ENCODE data around the gene FHOD3. TPM values are rescaled to one million over a fixed set of nuclear protein-coding genes. Genes with fewer than 3 reads are reported as not detected.
"Not testable (repeated sequence)": the region's sequence is repeated elsewhere in the genome, so short reads cannot be mapped to it uniquely, and the experiment has no call there.

Gene FHOD3
- total RNA-seq, 2 experiments from 2014 or later: not detected

DNA sequence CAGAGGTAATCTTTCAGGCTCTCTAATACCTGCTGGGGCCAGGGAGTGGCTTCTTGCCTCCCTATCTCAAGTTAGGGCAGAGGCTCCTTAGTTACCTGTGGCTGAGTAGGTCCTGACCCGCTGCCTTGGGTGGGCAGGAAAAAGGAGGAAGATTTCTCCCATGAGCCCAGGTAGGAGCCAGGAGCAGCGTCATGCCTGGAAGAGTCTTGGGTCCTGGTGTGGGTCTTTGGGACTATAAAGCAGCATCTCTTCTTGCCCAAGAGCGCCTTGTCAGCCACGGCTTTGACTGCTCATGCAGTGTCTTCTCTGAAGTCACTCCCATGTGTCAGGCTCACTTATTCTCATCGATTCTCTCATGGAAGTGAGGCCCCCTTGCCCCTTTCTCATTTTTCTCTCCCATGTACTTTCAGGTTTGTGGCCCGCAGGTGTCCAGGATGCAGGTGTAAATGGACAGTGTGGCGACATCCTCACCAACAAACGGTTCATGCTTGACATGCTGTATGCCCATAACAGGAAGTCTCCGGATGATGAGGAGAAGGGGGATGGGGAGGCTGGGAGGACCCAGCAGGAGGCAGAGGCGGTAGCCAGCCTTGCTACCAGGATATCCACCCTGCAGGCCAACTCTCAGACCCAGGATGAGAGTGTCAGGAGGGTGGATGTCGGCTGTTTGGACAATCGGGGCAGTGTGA, 420.1 kb downstream of the FHOD3 start:
- DNase-seq: no peak
- CTCF ChIA-PET: no interaction called here
- Mint-ChIP-seq H3K4me3 (no peak overlapping the region), H3K27ac (no peak overlapping the region), H3K9me3 (no peaks in the 10 kb centered on the region), H3K4me1 (ENCODE audit: low read depth) (no peaks in the 10 kb centered on the region), H3K27me3 (ENCODE audit: low read depth) (peaks cover 3% of the 10 kb centered on the region), H3K36me3 (ENCODE audit: low read depth) (no peaks in the 10 kb centered on the region)
- intact Hi-C loops (cut with micrococcal nuclease): no loop called here

DNA sequence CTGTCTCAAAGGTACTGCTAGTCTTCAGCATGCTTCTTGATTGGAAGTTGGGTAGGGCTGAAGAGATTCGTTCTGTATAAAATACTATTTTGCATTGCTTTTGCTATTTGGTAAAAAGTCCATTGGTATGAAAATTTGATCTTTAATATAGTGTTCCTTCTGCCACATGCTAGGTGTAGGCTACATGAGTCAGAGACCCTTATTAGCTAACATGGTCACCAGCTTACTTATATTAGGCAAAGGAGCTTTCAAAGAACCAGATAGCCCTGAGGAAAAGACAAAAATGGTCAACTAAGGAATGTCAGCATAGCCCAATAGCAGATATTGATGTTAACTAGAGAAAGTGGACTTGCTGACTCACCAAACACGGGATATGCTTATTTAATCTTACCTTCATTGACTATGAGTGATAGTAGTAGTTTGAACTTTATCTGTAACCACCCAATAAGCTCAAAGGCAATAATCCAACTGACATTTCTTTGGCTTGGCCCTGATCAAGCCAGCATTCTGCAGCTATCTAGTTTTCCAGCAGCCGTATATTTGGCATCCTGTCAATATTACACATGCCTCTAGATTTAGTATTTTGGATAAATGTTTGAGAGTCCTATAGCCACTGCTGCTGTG, 421.3 kb downstream of the FHOD3 start:
- Mint-ChIP-seq H3K4me3 (no peak overlapping the region), H3K27ac (no peak overlapping the region), H3K36me3 (ENCODE audit: low read depth) (no peaks in the 10 kb centered on the region), H3K27me3 (ENCODE audit: low read depth) (peaks cover 3% of the 10 kb centered on the region), H3K9me3 (no peaks in the 10 kb centered on the region), H3K4me1 (ENCODE audit: low read depth) (no peaks in the 10 kb centered on the region)
- CTCF ChIA-PET: no interaction called here
- DNase-seq: no peak
- intact Hi-C loops (cut with micrococcal nuclease): no loop called here

DNA sequence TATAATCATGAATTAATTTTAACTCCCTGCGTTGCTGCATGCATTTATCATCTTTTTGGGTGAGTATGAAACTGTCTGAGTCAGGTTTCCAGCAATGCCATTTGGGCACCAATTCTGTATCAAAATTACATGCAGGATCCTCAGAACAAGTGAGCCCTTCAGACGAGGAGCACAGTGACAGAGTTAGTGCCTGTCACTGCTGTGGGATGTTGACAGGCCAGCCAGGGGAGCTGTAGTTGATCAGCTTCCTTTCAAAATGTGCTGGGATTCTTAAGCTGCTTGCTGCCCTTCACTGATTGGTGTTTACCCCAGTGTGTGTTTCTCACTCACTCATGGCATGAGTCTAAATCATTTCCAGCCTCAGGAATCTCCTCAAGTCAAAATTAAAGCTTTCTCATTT, 422.1 kb downstream of the FHOD3 start:
- no peak for DNase-seq
- H3K9me3 Mint-ChIP-seq: no peaks in the 10 kb centered on the region
- CTCF ChIA-PET: no interaction called here
- no peaks in the 10 kb centered on the region for H3K36me3 Mint-ChIP-seq (ENCODE audit: low read depth)
- no peaks in the 10 kb centered on the region for H3K4me1 Mint-ChIP-seq (ENCODE audit: low read depth)
- peaks cover 3% of the 10 kb centered on the region for H3K27me3 Mint-ChIP-seq (ENCODE audit: low read depth)
- no peak overlapping the region for H3K27ac Mint-ChIP-seq
- intact Hi-C loops (cut with micrococcal nuclease): no loop called here
- H3K4me3 Mint-ChIP-seq: no peak overlapping the region

DNA sequence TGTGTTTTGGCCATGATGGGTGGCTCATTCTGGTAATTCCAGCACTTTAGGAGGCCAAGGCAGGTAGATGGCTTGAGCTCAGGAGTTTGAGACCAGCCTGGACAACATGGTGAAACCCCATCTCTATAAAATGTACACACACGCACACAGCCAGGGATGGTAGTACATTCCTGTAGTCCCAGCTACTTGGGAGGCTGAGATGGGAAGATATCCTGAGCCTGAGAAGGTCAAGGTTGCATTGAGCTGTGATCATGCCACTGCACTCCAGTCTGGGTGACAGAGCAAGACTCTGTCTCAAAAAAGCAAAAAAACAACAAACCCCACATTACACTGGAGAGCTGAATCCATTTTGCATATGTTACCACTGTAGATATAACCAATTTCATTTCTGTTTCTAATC, 423.8 kb downstream of the FHOD3 start:
- H3K4me3 Mint-ChIP-seq; intact Hi-C loops (cut with micrococcal nuclease); H3K4me1 Mint-ChIP-seq (ENCODE audit: low read depth); H3K27ac Mint-ChIP-seq; H3K9me3 Mint-ChIP-seq; DNase-seq; H3K27me3 Mint-ChIP-seq (ENCODE audit: low read depth); H3K36me3 Mint-ChIP-seq (ENCODE audit: low read depth): not testable (repeated sequence)
- CTCF ChIA-PET: interaction anchor here (0.6 kb wide), 1 partner anchor 111 kb away, joined by 3 read pairs; no protein-coding TSS in a partner anchor

DNA sequence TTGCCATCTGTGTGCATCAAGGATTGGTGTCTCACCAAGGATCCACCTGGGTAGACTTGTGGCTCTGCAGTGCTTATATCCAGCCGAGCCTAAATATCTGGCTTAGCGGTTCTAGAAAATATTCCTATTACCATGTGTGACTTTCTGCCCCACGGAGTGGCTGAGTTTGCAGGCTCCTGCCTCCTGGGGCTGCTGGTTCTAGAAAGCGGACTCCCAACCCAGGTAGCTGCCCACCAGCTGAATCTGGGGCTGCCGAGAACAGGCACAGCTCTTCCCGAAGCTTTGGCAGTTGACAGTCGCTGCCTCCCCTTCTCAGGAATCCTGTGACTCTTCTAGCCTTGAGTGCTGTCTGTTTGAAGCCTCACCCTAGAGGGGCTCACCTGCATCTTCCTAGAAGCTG, 426.7 kb downstream of the FHOD3 start:
- Mint-ChIP-seq H3K27ac (no peak overlapping the region), H3K36me3 (ENCODE audit: low read depth) (no peaks in the 10 kb centered on the region), H3K4me1 (ENCODE audit: low read depth) (no peaks in the 10 kb centered on the region), H3K27me3 (ENCODE audit: low read depth) (peaks cover 5% of the 10 kb centered on the region), H3K4me3 (no peak overlapping the region), H3K9me3 (no peaks in the 10 kb centered on the region)
- DNase-seq: no peak
- CTCF ChIA-PET: no interaction called here
- intact Hi-C loops (cut with micrococcal nuclease): no loop called here

DNA sequence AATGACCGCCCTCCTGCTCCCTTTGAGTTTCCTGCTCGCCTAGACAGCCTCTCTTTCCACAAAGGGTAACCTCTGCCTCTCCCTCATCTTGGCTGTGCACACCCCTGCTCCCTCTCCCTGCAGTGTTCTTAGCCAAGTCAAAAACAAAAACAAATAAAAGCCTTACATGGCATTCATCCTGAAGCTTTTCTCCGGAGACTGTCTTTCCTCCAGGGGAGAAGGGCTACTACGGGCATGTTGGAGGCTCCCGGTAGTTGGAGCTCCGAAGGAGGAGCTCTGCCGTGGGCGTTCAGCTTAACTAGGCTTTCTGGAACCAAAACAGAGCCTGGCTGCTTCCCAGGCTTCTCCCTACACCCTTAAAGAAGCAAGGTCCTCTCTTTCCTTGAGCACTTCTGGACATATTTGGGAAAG, 427.1 kb downstream of the FHOD3 start:
- Mint-ChIP-seq H3K9me3 (no peaks in the 10 kb centered on the region), H3K36me3 (ENCODE audit: low read depth) (no peaks in the 10 kb centered on the region), H3K27ac (no peak overlapping the region), H3K27me3 (ENCODE audit: low read depth) (peaks cover 5% of the 10 kb centered on the region), H3K4me3 (no peak overlapping the region), H3K4me1 (ENCODE audit: low read depth) (no peaks in the 10 kb centered on the region)
- CTCF ChIA-PET: no interaction called here
- intact Hi-C loops (cut with micrococcal nuclease): no loop called here
- no peak for DNase-seq

DNA sequence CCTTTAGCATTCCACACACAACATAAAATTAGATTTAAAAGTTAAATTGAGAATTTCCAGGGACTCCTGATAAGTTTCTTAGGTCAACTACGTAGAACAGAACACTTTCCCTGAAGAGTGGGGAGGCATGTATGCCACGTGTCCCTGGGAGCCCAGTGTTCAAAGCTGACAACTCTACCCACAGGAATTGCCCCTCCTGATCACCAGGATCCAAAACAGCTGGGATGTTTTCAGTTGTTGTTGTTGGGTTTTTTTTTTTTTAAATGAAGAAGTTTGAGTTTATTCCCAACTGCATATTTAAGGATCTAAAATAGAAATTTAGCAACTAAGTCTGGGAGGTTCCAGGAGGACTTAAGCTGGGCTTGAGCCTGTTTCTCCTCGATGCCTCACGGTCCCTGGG, 430.8 kb downstream of the FHOD3 start:
- peaks cover 4% of the 10 kb centered on the region for H3K9me3 Mint-ChIP-seq
- no peak overlapping the region for H3K27ac Mint-ChIP-seq
- intact Hi-C loops (cut with micrococcal nuclease): no loop called here
- CTCF ChIA-PET: no interaction called here
- no peak for DNase-seq
- no peaks in the 10 kb centered on the region for H3K36me3 Mint-ChIP-seq (ENCODE audit: low read depth)
- H3K27me3 Mint-ChIP-seq (ENCODE audit: low read depth): peaks cover 6% of the 10 kb centered on the region
- H3K4me3 Mint-ChIP-seq: no peak overlapping the region
- H3K4me1 Mint-ChIP-seq (ENCODE audit: low read depth): no peaks in the 10 kb centered on the region

DNA sequence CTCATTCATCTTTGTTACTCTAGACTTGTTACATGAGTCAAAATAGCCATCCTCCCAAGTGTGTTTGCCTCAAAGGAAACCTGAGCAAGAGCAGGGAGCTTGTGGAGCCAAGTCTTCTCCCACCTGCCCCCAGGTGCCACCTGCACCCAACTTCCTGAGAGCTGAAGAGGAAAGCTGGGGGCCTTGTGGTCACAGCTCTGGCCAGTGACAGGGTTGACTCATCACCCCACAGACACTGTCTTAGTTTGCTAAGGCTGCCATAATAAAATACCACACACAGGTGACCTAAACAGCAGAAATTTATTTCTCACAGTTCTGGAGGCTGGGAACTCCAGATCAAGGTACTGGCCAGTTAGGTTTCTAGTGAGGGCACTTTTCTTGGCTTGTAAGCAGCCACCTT, 431.7 kb downstream of the FHOD3 start:
- Mint-ChIP-seq H3K9me3 (peaks cover 4% of the 10 kb centered on the region), H3K27ac (no peak overlapping the region), H3K4me1 (ENCODE audit: low read depth) (no peaks in the 10 kb centered on the region), H3K36me3 (ENCODE audit: low read depth) (no peaks in the 10 kb centered on the region), H3K4me3 (no peak overlapping the region), H3K27me3 (ENCODE audit: low read depth) (peaks cover 6% of the 10 kb centered on the region)
- no peak for DNase-seq
- CTCF ChIA-PET: no interaction called here
- intact Hi-C loops (cut with micrococcal nuclease): no loop called here

DNA sequence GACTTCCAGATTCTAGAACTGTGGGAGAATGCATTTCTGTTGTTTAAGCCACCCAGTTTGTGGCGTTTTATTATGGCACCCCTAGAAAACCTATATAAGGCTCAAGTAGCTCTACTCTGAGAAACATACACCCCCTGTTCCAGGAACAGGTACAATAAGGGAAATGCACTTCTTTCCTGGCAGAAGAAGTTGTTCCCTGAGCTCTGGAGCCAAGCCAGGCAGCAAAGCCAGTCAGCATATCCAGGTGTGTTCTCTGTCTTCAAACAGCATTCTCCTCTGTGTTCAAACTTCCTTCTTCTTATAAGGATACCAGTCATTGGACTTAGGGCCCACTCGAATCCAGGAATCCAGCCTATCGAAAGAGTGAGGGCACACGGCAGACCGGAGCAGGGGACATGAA, 434.8 kb downstream of the FHOD3 start:
- H3K27me3 Mint-ChIP-seq (ENCODE audit: low read depth): peaks cover 6% of the 10 kb centered on the region
- no peaks in the 10 kb centered on the region for H3K36me3 Mint-ChIP-seq (ENCODE audit: low read depth)
- CTCF ChIA-PET: no interaction called here
- no peak overlapping the region for H3K27ac Mint-ChIP-seq
- H3K4me1 Mint-ChIP-seq (ENCODE audit: low read depth): no peaks in the 10 kb centered on the region
- peaks cover 4% of the 10 kb centered on the region for H3K9me3 Mint-ChIP-seq
- no peak overlapping the region for H3K4me3 Mint-ChIP-seq
- no peak for DNase-seq
- intact Hi-C loops (cut with micrococcal nuclease): no loop called here

DNA sequence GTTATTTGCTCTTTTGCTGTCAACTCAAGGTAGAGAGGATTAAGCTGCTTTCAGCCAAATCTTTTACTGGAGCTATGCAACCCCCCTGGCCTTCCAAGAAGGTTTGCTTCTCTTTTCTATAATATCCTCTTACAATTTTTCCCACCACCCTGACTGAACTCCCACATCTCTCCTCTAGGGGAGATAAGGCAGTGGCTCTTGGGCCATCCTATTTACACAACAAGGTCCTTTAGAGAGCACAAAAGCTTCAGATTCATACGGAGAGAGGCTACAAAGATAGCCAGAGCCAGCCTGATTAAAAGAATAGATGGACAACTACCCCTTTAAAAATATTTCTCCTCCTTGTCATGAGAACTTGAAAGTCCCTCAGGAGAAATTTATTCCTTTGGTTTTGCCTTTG, 435.6 kb downstream of the FHOD3 start:
- H3K4me1 Mint-ChIP-seq (ENCODE audit: low read depth): no peaks in the 10 kb centered on the region
- H3K36me3 Mint-ChIP-seq (ENCODE audit: low read depth): no peaks in the 10 kb centered on the region
- CTCF ChIA-PET: interaction anchor here (1.5 kb wide), 1 partner anchor 45 kb away, joined by 4 read pairs; no protein-coding TSS in a partner anchor
- peaks cover 4% of the 10 kb centered on the region for H3K27me3 Mint-ChIP-seq (ENCODE audit: low read depth)
- H3K27ac Mint-ChIP-seq: no peak overlapping the region
- no peak overlapping the region for H3K4me3 Mint-ChIP-seq
- peaks cover 4% of the 10 kb centered on the region for H3K9me3 Mint-ChIP-seq
- intact Hi-C loops (cut with micrococcal nuclease): no loop called here
- no peak for DNase-seq

DNA sequence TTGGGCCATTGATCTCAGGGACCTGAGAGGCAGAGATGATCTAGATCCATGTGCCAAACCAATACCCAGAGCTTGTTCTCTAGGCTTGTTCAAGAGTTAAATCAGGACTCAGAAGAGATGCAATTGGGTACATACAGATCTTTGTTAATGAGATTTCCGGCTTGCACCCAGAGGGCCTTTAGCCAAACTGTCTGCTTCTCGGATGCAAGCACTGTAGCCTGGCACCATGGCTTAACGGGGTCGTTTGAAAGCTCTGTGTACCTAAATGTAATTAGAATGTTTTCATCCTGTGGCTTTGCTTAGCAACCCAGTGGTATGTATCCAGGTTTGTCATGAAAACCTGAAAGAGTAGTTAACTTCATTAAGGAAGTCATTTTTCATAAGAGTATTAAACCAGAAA, 437.1 kb downstream of the FHOD3 start:
- Mint-ChIP-seq H3K27ac (no peak overlapping the region), H3K4me3 (no peak overlapping the region), H3K36me3 (ENCODE audit: low read depth) (no peaks in the 10 kb centered on the region), H3K27me3 (ENCODE audit: low read depth) (peaks cover 4% of the 10 kb centered on the region), H3K4me1 (ENCODE audit: low read depth) (no peaks in the 10 kb centered on the region), H3K9me3 (peaks cover 4% of the 10 kb centered on the region)
- CTCF ChIA-PET: interaction anchor here (1.5 kb wide), 1 partner anchor 46 kb away, joined by 4 read pairs; no protein-coding TSS in a partner anchor
- DNase-seq: no peak
- intact Hi-C loops (cut with micrococcal nuclease): no loop called here

DNA sequence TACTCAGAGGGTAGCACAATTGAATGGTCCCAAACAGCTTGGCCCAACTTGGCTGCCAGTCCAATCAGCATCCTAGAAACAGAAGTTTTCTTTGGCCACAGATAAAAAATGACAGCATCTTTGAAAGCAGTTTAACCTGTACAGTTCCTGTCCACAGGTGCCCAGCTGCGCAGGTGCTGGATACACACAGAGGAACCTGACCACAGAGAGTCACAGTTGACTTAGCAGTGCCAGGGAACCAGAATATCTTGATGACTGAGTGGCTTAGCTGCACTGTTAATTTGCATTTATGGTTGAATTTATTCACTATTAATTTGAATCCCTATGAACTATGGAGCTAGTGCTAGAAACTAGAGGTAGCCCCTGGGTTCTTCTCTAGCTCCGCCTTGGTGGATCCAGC, 437.6 kb downstream of the FHOD3 start:
- intact Hi-C loops (cut with micrococcal nuclease): no loop called here
- Mint-ChIP-seq H3K27ac (no peak overlapping the region), H3K4me1 (ENCODE audit: low read depth) (no peaks in the 10 kb centered on the region), H3K27me3 (ENCODE audit: low read depth) (peaks cover 4% of the 10 kb centered on the region), H3K36me3 (ENCODE audit: low read depth) (no peaks in the 10 kb centered on the region), H3K4me3 (no peak overlapping the region), H3K9me3 (peaks cover 4% of the 10 kb centered on the region)
- CTCF ChIA-PET: no interaction called here
- DNase-seq: no peak

DNA sequence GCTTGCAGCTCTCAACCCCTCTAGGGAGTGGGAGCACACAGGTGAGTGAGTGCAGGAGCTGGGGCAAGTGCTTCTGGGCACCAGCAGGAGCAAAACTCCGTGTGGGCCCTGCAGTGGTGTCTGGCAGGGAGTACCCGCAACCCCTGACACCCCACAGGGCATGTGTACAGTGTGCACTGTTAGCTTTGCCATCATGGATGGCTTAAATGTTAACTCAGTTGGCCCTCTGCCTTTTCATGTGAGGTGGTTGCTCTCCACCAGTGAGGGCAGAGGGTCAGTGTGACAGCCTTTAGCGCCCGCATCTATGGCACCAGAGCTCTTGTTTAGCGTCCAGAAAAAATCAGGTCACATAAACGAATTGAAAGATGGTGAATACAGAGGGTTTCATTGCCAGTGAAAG, 438.6 kb downstream of the FHOD3 start:
- CTCF ChIA-PET: no interaction called here
- no peak overlapping the region for H3K4me3 Mint-ChIP-seq
- DNase-seq: no peak
- H3K36me3 Mint-ChIP-seq (ENCODE audit: low read depth): no peaks in the 10 kb centered on the region
- intact Hi-C loops (cut with micrococcal nuclease): no loop called here
- peaks cover 7% of the 10 kb centered on the region for H3K27me3 Mint-ChIP-seq (ENCODE audit: low read depth)
- H3K4me1 Mint-ChIP-seq (ENCODE audit: low read depth): no peaks in the 10 kb centered on the region
- H3K9me3 Mint-ChIP-seq: peaks cover 4% of the 10 kb centered on the region
- H3K27ac Mint-ChIP-seq: no peak overlapping the region

Measured in activated naive CD4-positive, alpha-beta T cell treated with anti-CD3 and anti-CD28 coated beads for 36 hours (primary cell).